Effector CD8-positive, alpha-beta T cell (primary cell): ENCODE measurements around the gene HNRNPA1L2.
"Not testable (repeated sequence)": the region's sequence is repeated elsewhere in the genome, so short reads cannot be mapped to it uniquely, and the experiment has no call there.

Experiments used
- DNase-seq: peaks from one replicate; lab custom pipeline; 2025; lab: John Stamatoyannopoulos, UW

HNRNPA1L2 gene

DNA sequence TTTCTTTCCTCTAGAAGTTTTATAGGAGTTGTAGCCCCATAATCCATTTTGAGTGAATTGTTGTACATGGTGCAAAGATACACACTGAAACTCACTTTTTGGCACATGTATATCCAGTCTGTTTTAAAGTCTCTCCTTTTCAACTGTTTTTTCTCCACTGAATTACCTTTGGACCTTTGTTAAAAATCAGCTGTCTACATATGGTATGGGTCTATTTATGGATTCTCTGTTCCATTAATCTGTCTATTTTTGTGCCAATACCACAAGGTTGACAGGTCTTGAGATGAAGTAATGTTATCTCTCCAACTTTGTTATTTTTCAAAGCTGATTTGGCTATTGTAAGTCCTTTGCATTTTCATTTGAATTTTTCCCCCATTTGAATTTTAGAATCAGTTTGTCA lies 4.7 kb downstream of the HNRNPA1L2 start:
- DNase-seq: no peak

DNA sequence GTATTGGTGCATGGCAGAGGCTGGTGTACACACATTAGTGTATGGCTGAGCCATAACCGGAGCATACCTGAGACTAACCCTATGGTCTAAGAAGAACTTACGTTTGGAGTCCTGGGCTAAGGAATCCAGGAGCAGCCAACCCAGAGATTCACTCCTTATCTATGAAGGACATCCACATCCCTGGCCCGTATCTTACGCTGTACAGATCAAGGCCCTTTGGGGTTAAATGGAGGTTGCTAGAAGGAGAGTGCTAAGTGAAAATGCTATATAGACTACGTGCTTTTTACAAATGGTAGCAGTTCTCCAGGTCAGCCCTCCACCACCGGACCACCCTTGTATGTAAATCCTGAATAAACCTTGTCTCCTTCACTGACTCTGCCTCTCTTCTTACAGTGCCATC lies 8.5 kb downstream of the HNRNPA1L2 start:
- no peak for DNase-seq

DNA sequence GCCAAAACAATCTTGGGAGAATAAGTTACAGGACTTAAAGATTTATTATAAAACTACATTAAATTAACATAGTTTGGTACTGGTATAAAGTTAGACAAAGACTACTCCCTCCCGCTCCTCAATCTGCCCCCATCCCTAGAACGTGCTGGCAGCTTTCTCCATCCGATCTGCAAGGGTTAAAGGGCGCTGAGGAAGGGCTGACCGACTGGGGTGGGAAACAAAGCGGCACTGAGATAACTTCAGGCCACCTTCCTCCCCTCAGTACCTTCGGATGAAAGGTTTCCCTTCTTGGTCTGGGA lies 9.6 kb downstream of the HNRNPA1L2 start:
- no peak for DNase-seq

- DNase-seq: peak; percentile 86
These were observed 10.2 kb downstream of the HNRNPA1L2 start, which contains the start of gene SUGT1 for GRCh38 chr13:52652196-52652979. Gene SUGT1 (plus strand): TSS chr13:52652836. CDS start chr13:52652921, 85 bp downstream.

DNA sequence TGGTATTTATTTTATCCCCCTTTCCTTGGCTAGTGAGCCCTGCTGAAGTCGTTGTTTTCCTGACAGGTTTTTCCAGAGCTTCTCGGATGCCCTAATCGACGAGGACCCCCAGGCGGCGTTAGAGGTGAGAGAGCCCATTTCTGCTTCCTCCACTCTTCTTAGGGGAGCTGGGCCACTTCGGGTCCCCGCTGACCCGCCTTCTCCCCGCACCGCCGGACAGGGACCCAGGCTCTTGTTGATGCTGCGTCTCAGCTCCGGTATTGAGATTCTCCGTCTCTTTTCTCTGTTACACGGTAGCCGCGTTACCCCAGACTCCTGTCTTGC lies 10.7 kb downstream of the HNRNPA1L2 start:
- no peak for DNase-seq

- DNase-seq: no peak
These were observed 17.1 kb downstream of the HNRNPA1L2 start for GRCh38 chr13:52659340-52659739.

DNA sequence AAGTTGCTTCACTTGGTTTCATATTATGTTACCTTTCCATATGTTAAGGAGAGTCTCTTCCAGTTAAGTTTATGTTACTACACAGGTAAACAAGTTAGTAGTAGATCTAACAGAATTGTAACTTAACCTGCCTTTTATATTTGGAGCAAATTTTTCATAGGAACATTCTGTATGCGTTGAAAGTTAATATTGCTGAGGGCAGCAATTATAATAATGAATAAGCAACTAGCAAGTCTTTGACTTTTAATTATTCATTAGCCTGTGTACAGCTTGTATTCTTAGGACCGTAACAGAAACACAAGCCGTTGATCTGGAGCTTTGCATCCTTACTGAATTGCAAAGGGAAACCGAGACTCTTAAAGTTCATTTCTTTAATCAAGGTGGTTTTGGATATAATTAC lies 22.0 kb downstream of the HNRNPA1L2 start:
- no peak for DNase-seq

DNA sequence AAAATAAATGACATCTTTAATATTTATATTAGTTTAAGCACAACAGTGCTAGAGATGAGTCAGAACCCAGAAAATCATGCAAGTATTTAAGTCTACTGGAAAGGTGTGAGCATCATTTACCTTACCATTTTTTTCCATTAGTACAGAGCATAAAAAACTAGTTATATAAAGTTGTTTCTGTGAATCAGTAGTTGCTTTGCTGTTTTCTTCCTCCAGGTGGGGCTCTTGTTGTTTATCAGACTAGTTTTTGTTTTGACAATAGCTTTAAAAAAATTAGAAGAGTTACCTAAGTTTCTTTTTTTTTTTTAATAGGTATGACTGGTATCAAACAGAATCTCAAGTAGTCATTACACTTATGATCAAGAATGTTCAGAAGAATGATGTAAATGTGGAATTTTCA lies 23.1 kb downstream of the HNRNPA1L2 start:
- no peak for DNase-seq

GRCh38 chr13:52669677-52670076 lies 27.4 kb downstream of the HNRNPA1L2 start:
- no peak for DNase-seq

GRCh38 chr13:52670726-52671125 lies 28.5 kb downstream of the HNRNPA1L2 start:
- DNase-seq: no peak

DNA sequence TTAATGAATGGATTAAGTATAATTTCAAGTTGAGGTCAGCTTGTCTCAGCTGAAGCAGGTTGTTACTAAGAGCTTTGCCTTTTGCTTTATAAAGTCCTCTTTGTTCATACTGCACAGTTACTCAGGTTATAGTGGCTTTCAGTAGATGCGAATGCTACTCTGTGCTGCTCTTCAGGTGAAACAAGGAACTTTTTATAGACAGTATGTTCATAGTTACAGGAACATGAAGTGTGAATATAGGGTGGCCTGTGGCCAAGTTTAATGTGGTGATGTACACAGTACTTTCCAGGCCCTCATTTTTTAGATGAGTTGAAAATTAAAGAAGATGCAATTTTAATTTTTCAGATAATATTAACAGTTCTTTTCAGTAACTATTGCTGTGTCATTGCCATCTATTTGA lies 31.2 kb downstream of the HNRNPA1L2 start:
- DNase-seq: no peak

DNA sequence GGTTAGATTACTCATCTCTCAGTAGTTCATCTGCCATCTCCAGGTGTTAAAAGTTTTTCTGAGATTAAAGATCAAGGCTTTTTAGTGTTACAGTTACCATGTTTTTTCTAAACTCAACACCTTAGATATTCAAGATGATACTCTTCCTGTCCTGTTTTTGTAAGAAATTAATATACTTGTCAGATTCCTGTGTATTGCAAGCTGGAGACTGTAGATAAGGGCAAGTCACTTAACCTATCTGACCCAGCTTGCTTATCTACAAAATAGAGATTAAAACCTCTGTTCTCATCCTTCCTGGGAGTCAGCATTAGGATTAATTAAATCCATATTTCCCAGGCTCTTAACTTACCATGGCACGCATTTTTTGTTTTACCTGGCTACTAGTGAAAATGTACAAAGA lies 35.6 kb downstream of the HNRNPA1L2 start:
- DNase-seq: no peak

DNA sequence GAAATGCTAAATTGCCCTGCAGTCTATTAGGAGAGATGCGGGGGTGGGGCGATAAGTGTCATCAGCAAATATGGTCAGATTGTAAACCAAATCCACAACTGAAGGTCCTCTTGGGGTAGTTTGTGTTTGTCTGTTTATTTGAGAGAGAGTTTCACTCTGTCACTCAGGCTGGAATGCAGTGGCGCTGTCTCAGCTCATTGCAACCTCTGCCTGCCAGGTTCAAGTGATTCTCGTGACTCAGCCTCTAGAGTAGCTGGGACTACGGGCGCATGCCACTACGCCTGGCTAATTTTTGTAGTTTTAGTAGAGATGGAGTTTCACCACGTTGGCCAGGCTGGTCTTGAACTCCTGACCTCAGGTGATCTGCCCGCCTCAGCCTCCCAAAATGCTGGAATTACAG lies 43.6 kb downstream of the HNRNPA1L2 start:
- DNase-seq: not testable (repeated sequence)

GRCh38 chr13:52686376-52686775 lies 44.1 kb downstream of the HNRNPA1L2 start:
- no peak for DNase-seq
